IPS-15b (cell line): ENCODE results near the gene TAF10.

ENCODE experiments used
- H3K27me3 ChIP-seq: one replicate; pipeline ENCODE4 v1.6.1; 2013; ENCODE audit warnings: low read length; ENCODE audit not compliant: control insufficient read depth, insufficient read depth
- H3K36me3 ChIP-seq: one replicate; pipeline ENCODE4 v1.6.1; 2013; ENCODE audit warnings: low read length; ENCODE audit not compliant: control insufficient read depth, insufficient read depth
- H3K4me1 ChIP-seq: one replicate; pipeline ENCODE4 v1.6.1; 2013; ENCODE audit warnings: mild to moderate bottlenecking, low read length; ENCODE audit not compliant: control insufficient read depth, insufficient read depth
- H3K4me3 ChIP-seq: one replicate; pipeline ENCODE4 v1.5.1; 2013; ENCODE audit warnings: low read depth, low read length
- H3K9ac ChIP-seq: one replicate; pipeline ENCODE4 v1.6.1; 2013; ENCODE audit warnings: low read depth, mild to moderate bottlenecking, low read length
- H3K9me3 ChIP-seq: one replicate; pipeline ENCODE4 v1.6.1; 2013; ENCODE audit warnings: mild to moderate bottlenecking, low read length; ENCODE audit not compliant: control insufficient read depth, insufficient read depth

The TAF10 gene

DNA sequence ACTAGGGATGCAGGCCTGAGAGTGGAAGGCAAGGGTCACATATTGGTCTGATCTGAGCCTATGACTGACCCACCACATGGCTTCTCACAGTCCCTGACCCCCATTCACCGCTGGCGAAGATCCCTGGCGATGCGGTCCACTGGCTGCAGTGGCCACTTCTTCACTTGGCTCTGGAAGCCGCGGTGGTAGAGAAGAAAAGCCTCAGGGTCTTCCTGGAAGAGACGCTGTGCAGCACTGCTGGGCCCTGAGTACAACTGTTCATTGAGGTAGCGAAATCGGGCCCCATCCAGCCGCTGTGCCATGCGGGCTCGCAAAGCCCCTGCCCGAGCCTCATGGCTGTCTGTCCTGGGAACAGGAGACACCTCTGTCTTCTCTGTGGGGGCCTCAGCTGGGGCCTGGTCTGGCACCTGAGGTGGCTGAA lies 11.0 kb downstream of the TAF10 start:
- no peak overlapping the region for H3K4me3 ChIP-seq
- no peak overlapping the region for H3K9ac ChIP-seq
- H3K36me3 ChIP-seq: peaks cover 19% of the 10 kb centered on the region
- H3K9me3 ChIP-seq: no peaks in the 10 kb centered on the region
- no peaks in the 10 kb centered on the region for H3K27me3 ChIP-seq
- peaks cover 4% of the 10 kb centered on the region for H3K4me1 ChIP-seq

DNA sequence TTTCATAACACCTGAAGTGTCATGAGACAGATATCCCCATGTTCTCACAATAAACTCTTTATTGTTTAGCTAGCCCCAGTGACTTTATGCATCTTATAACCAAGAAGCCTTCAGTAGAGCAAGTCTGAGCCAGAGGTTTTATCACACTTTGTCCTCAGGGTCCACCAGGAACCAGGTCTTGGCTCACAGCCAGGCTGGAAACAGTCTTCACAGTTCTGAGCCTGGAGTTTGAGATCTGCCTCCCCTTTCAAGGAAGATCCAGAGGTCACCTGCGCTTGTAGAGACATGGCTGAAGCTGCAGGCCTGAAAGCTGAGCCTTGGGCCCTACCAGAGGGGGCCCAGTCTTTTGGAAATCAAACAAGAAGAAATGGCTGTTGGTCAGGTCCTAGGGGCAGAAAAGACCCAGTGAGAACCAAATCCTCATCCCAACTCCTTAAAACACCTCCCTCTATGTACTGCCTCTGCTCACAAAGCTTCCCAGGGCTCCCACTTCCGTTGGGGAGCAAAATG lies 12.1 kb downstream of the TAF10 start:
- peaks cover 3% of the 10 kb centered on the region for H3K4me1 ChIP-seq
- H3K9ac ChIP-seq: no peak overlapping the region
- H3K36me3 ChIP-seq: peaks cover 19% of the 10 kb centered on the region
- no peak overlapping the region for H3K4me3 ChIP-seq
- H3K27me3 ChIP-seq: no peaks in the 10 kb centered on the region
- no peaks in the 10 kb centered on the region for H3K9me3 ChIP-seq

GRCh38 chr11:6599449-6599848 lies 12.6 kb downstream of the TAF10 start:
- no peaks in the 10 kb centered on the region for H3K27me3 ChIP-seq
- peaks cover 19% of the 10 kb centered on the region for H3K36me3 ChIP-seq
- no peak overlapping the region for H3K4me3 ChIP-seq
- H3K9ac ChIP-seq: no peak overlapping the region
- no peaks in the 10 kb centered on the region for H3K4me1 ChIP-seq
- no peaks in the 10 kb centered on the region for H3K9me3 ChIP-seq

DNA sequence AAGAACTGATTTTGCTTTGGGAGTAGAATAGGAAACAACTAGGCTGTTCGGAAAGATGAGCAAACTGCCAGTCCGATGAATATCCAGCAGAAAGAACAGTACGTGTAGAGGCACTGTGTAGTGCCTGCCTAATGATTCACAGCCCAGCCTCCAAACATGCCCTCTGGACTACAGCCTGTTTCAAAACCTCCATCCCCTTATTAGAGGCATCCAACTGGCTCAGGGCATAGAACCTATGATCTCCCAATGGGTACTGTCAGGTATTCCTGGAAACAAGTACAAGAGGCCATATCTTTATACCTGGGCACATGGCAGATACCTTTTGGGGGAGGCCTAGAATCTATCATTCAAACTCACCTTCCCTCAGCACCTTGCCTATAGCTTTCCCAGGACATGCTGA lies 13.5 kb downstream of the TAF10 start:
- Histone ChIP-seq H3K4me3 (no peak overlapping the region), H3K27me3 (no peaks in the 10 kb centered on the region), H3K9me3 (no peaks in the 10 kb centered on the region), H3K9ac (no peak overlapping the region), H3K36me3 (peaks cover 19% of the 10 kb centered on the region), H3K4me1 (no peaks in the 10 kb centered on the region)

DNA sequence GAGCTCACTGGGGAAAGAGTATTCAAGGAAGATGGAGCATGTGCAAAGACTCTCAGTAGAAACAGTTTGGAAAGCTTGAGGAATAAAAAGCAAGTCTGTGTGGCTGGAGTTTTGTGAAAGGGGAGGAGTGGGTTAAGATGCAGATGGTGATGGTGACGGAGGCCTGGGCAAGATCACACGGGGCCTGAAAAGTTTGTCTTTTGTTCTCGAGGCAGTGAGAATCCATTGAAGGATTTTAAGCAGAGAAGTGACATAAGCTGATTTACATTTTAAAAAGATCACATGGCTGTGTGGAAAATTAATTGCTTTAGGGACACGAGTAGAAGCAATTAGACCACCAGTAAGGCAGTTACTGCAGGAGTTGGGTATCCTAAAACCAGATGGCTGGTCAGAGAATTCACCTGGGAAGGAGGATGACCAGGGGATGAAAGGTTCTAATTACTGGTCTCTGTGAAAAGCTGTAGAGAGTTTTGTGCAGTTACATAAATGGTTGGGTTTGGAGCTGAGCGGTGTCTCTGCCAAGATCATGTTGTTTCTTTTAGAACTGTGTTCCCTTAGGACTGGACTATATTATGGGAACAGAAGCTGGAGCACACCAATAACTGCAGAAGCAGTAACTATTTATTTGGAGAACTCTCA lies 15.7 kb downstream of the TAF10 start:
- Histone ChIP-seq H3K4me3 (no peak overlapping the region), H3K4me1 (no peaks in the 10 kb centered on the region), H3K36me3 (peaks cover 19% of the 10 kb centered on the region), H3K9ac (no peak overlapping the region), H3K27me3 (no peaks in the 10 kb centered on the region), H3K9me3 (no peaks in the 10 kb centered on the region)

- no peaks in the 10 kb centered on the region for H3K36me3 ChIP-seq
- no peaks in the 10 kb centered on the region for H3K9me3 ChIP-seq
- no peak overlapping the region for H3K9ac ChIP-seq
Observed at GRCh38 chr11:6594142-6594768, 17.8 kb downstream of the TAF10 start.

GRCh38 chr11:6588018-6588417 lies 24.0 kb downstream of the TAF10 start:
- Histone ChIP-seq H3K4me1 (no peaks in the 10 kb centered on the region), H3K4me3 (no peak overlapping the region), H3K36me3 (no peaks in the 10 kb centered on the region), H3K27me3 (no peaks in the 10 kb centered on the region), H3K9me3 (no peaks in the 10 kb centered on the region), H3K9ac (no peak overlapping the region)

More at GRCh38 chr11:6594142-6594768, 17.8 kb downstream of the TAF10 start:
- Histone ChIP-seq H3K27me3 (no peaks in the 10 kb centered on the region), H3K4me3 (no peak overlapping the region), H3K4me1 (no peaks in the 10 kb centered on the region)

- Histone ChIP-seq H3K27me3 (no peaks in the 10 kb centered on the region), H3K36me3 (no peaks in the 10 kb centered on the region), H3K9ac (no peak overlapping the region), H3K9me3 (no peaks in the 10 kb centered on the region), H3K4me1 (no peaks in the 10 kb centered on the region), H3K4me3 (no peak overlapping the region)
Observed at GRCh38 chr11:6587360-6587953, 24.6 kb downstream of the TAF10 start.

GRCh38 chr11:6586434-6587359 lies 25.3 kb downstream of the TAF10 start:
- Histone ChIP-seq H3K4me1 (no peaks in the 10 kb centered on the region), H3K4me3 (no peak overlapping the region), H3K27me3 (no peaks in the 10 kb centered on the region), H3K9me3 (no peaks in the 10 kb centered on the region), H3K9ac (no peak overlapping the region), H3K36me3 (no peaks in the 10 kb centered on the region)

DNA sequence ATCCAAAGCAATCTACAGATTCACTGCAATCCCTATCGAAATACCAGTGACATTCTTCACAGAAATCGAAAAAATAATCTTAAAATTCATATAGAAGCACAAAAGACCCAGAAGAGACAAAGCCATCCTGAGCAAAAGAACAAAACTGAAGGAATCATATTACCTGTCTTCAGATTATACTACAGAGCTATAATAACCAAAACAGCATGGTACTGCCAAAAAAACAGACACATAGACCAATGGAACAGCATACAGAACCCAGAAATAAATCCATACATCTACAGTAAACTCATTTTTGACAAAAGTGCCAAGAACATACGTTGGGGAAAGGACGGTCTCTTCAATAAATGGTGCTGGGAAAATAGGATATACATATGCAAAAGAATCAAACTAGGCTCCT lies 27.5 kb downstream of the TAF10 start:
- H3K9me3 ChIP-seq: no peaks in the 10 kb centered on the region
- H3K27me3 ChIP-seq: no peaks in the 10 kb centered on the region
- no peaks in the 10 kb centered on the region for H3K4me1 ChIP-seq
- H3K4me3 ChIP-seq: no peak overlapping the region
- H3K9ac ChIP-seq: no peak overlapping the region
- H3K36me3 ChIP-seq: no peaks in the 10 kb centered on the region

- H3K9ac ChIP-seq: no peak overlapping the region
- H3K4me3 ChIP-seq: no peak overlapping the region
- no peaks in the 10 kb centered on the region for H3K4me1 ChIP-seq
- H3K27me3 ChIP-seq: no peaks in the 10 kb centered on the region
- no peaks in the 10 kb centered on the region for H3K36me3 ChIP-seq
- H3K9me3 ChIP-seq: no peaks in the 10 kb centered on the region
Observed at GRCh38 chr11:6583584-6583983, 28.4 kb downstream of the TAF10 start.
